Activated T-helper 17 cell treated with anti-CD3 and anti-CD28 coated beads, Interleukin-2, amount 50 U/mL, for 72 hours (primary cell): ENCODE data around the gene PRDX5. TPM values are rescaled to one million over a fixed set of nuclear protein-coding genes. Genes with fewer than 3 reads are reported as not detected.
"Not testable (repeated sequence)": the region's sequence is repeated elsewhere in the genome, so short reads cannot be mapped to it uniquely, and the experiment has no call there.

Experiments used
- ATAC-seq: fragments of 150-1000 bp; cut with Tn5 transposase; replicated peaks from 2 replicates; pipeline ENCODE4 v1.10.0; 2021; ENCODE audit warnings: mild to moderate bottlenecking, moderate library complexity
- H3K27ac Mint-ChIP-seq: one replicate; pipeline ENCODE4 v1.8.0; 2022; ENCODE audit warnings: mixed read lengths
- H3K27me3 Mint-ChIP-seq: one replicate; pipeline ENCODE4 v1.8.0; 2022; ENCODE audit warnings: mixed read lengths
- H3K36me3 Mint-ChIP-seq: one replicate; pipeline ENCODE4 v1.8.0; 2022; ENCODE audit warnings: low read depth, mild to moderate bottlenecking, mixed read lengths
- H3K4me1 Mint-ChIP-seq: one replicate; pipeline ENCODE4 v1.8.0; 2022; ENCODE audit warnings: mixed read lengths
- H3K4me3 Mint-ChIP-seq: one replicate; pipeline ENCODE4 v1.8.0; 2022; ENCODE audit warnings: mild to moderate bottlenecking, mixed read lengths
- H3K9me3 Mint-ChIP-seq: one replicate; pipeline ENCODE4 v1.8.0; 2022; ENCODE audit warnings: mixed read lengths
- total RNA-seq, 2 donors: library from RNA; stranded (reverse); gene quantifications; one replicate each; pipeline ENCODE4 v1.2.3, GENCODE V29; 2022

The PRDX5 gene
- total RNA-seq, 2 donors from 2014 or later, result 124 to 164 TPM

GRCh38 chr11:64322925-64323260 lies 5.0 kb downstream of the PRDX5 start:
- H3K27me3 Mint-ChIP-seq, result no peaks in the 10 kb centered on the region
- peaks cover 19% of the 10 kb centered on the region for H3K4me1 Mint-ChIP-seq
- H3K27ac Mint-ChIP-seq, result no peak overlapping the region
- H3K9me3 Mint-ChIP-seq, result no peaks in the 10 kb centered on the region
- peaks cover 40% of the 10 kb centered on the region for H3K36me3 Mint-ChIP-seq
- no peak for ATAC-seq
- no peak overlapping the region for H3K4me3 Mint-ChIP-seq

GRCh38 chr11:64323373-64323772 lies 5.5 kb downstream of the PRDX5 start:
- Mint-ChIP-seq H3K9me3 (no peaks in the 10 kb centered on the region), H3K4me3 (no peak overlapping the region), H3K27ac (no peak overlapping the region), H3K36me3 (peaks cover 35% of the 10 kb centered on the region), H3K4me1 (peaks cover 20% of the 10 kb centered on the region), H3K27me3 (no peaks in the 10 kb centered on the region)
- no peak for ATAC-seq

GRCh38 chr11:64323984-64324383 lies 6.1 kb downstream of the PRDX5 start:
- H3K9me3 Mint-ChIP-seq, H3K4me3 Mint-ChIP-seq, H3K27ac Mint-ChIP-seq, H3K27me3 Mint-ChIP-seq, ATAC-seq: not testable (repeated sequence)
- Mint-ChIP-seq H3K36me3 (peaks cover 31% of the 10 kb centered on the region), H3K4me1 (peaks cover 18% of the 10 kb centered on the region)

- H3K27ac Mint-ChIP-seq, result no peak overlapping the region
- no peaks in the 10 kb centered on the region for H3K9me3 Mint-ChIP-seq
- peaks cover 12% of the 10 kb centered on the region for H3K4me1 Mint-ChIP-seq
- no peaks in the 10 kb centered on the region for H3K27me3 Mint-ChIP-seq
- H3K4me3 Mint-ChIP-seq, result no peak overlapping the region
- ATAC-seq, result no peak
- peaks cover 23% of the 10 kb centered on the region for H3K36me3 Mint-ChIP-seq
Observed at GRCh38 chr11:64324692-64325469, 7.0 kb downstream of the PRDX5 start.

GRCh38 chr11:64327375-64327774 lies 9.5 kb downstream of the PRDX5 start:
- Mint-ChIP-seq H3K36me3 (no peaks in the 10 kb centered on the region), H3K9me3 (no peaks in the 10 kb centered on the region), H3K4me3 (no peak overlapping the region), H3K27me3 (no peaks in the 10 kb centered on the region), H3K27ac (no peak overlapping the region), H3K4me1 (peaks cover 10% of the 10 kb centered on the region)
- ATAC-seq, result no peak

GRCh38 chr11:64327993-64328392 lies 10.1 kb downstream of the PRDX5 start:
- no peak for ATAC-seq
- Mint-ChIP-seq H3K27ac (no peak overlapping the region), H3K4me3 (no peak overlapping the region), H3K36me3 (no peaks in the 10 kb centered on the region), H3K4me1 (peaks cover 10% of the 10 kb centered on the region), H3K9me3 (no peaks in the 10 kb centered on the region), H3K27me3 (no peaks in the 10 kb centered on the region)

- no peak for ATAC-seq
- H3K27ac Mint-ChIP-seq, result no peak overlapping the region
- no peaks in the 10 kb centered on the region for H3K27me3 Mint-ChIP-seq
- peaks cover 15% of the 10 kb centered on the region for H3K4me1 Mint-ChIP-seq
- H3K36me3 Mint-ChIP-seq, result peaks cover 13% of the 10 kb centered on the region
- peak overlapping the region; percentile 44 for H3K4me3 Mint-ChIP-seq
- no peaks in the 10 kb centered on the region for H3K9me3 Mint-ChIP-seq
Observed at GRCh38 chr11:64330888-64331287, 13.0 kb downstream of the PRDX5 start.

GRCh38 chr11:64331569-64332371 lies 13.8 kb downstream of the PRDX5 start:
- Mint-ChIP-seq H3K9me3 (no peaks in the 10 kb centered on the region), H3K36me3 (peaks cover 13% of the 10 kb centered on the region), H3K4me3 (peak overlapping the region; percentile 44), H3K4me1 (peaks cover 15% of the 10 kb centered on the region), H3K27me3 (no peaks in the 10 kb centered on the region), H3K27ac (peak overlapping the region; percentile 37)
- peak; percentile 88 for ATAC-seq

GRCh38 chr11:64333556-64333955 lies 15.6 kb downstream of the PRDX5 start:
- Mint-ChIP-seq H3K27ac (no peak overlapping the region), H3K9me3 (no peaks in the 10 kb centered on the region), H3K4me3 (no peak overlapping the region), H3K36me3 (peaks cover 25% of the 10 kb centered on the region), H3K4me1 (peaks cover 11% of the 10 kb centered on the region), H3K27me3 (no peaks in the 10 kb centered on the region)
- no peak for ATAC-seq

- peak; percentile 75 for ATAC-seq
- H3K4me3 Mint-ChIP-seq, result peak overlapping the region; percentile 41
- H3K27me3 Mint-ChIP-seq, result no peaks in the 10 kb centered on the region
- H3K36me3 Mint-ChIP-seq, result peaks cover 34% of the 10 kb centered on the region
- H3K27ac Mint-ChIP-seq, result peak overlapping the region; percentile 86
- H3K9me3 Mint-ChIP-seq, result no peaks in the 10 kb centered on the region
- peaks cover 19% of the 10 kb centered on the region for H3K4me1 Mint-ChIP-seq
Observed at GRCh38 chr11:64334764-64335735, 17.1 kb downstream of the PRDX5 start.

GRCh38 chr11:64337538-64338249 lies 19.8 kb downstream of the PRDX5 start:
- Mint-ChIP-seq H3K36me3 (peaks cover 52% of the 10 kb centered on the region), H3K27ac (peak overlapping the region; percentile 30), H3K27me3 (no peaks in the 10 kb centered on the region), H3K4me1 (peaks cover 13% of the 10 kb centered on the region), H3K9me3 (no peaks in the 10 kb centered on the region), H3K4me3 (peak overlapping the region; percentile 96)
- ATAC-seq, result no peak

- no peaks in the 10 kb centered on the region for H3K9me3 Mint-ChIP-seq
- H3K4me3 Mint-ChIP-seq, result peak overlapping the region; percentile 96
- H3K36me3 Mint-ChIP-seq, result peaks cover 48% of the 10 kb centered on the region
- no peak for ATAC-seq
- H3K27ac Mint-ChIP-seq, result peak overlapping the region; percentile 97
- peaks cover 13% of the 10 kb centered on the region for H3K4me1 Mint-ChIP-seq
- H3K27me3 Mint-ChIP-seq, result no peaks in the 10 kb centered on the region
Observed at GRCh38 chr11:64338716-64339115, 20.8 kb downstream of the PRDX5 start.

- Mint-ChIP-seq H3K4me1 (peaks cover 13% of the 10 kb centered on the region), H3K27ac (peak overlapping the region; percentile 97), H3K9me3 (no peaks in the 10 kb centered on the region), H3K4me3 (peak overlapping the region; percentile 96), H3K27me3 (no peaks in the 10 kb centered on the region), H3K36me3 (peaks cover 45% of the 10 kb centered on the region)
- no peak for ATAC-seq
Observed at GRCh38 chr11:64339286-64339685, 21.4 kb downstream of the PRDX5 start.
